Neuronal stem cell (in vitro differentiated cells): Measurements from ENCODE around the gene GRM4.

Source experiments
- DNase-seq: peaks from one replicate; pipeline ENCODE4 v3.0.0-alpha.2; 2013; ENCODE audit warnings: low spot score
- H2AFZ ChIP-seq: one replicate; pipeline ENCODE4 v1.6.1; 2013; ENCODE audit warnings: mild to moderate bottlenecking, low read length, inconsistent platforms
- H2AK5ac ChIP-seq: 2 replicates; pipeline ENCODE4 v1.6.1; 2013; ENCODE audit warnings: low read depth, mild to moderate bottlenecking, inconsistent platforms, low read length, moderate library complexity, mixed read lengths
- H2BK120ac ChIP-seq: 2 replicates; pipeline ENCODE4 v1.6.1; 2013; ENCODE audit warnings: low read depth, mild to moderate bottlenecking, inconsistent platforms, low read length, moderate library complexity, mixed read lengths
- H2BK12ac ChIP-seq: one replicate; pipeline ENCODE4 v1.6.1; 2013; ENCODE audit warnings: low read length, inconsistent platforms
- H2BK15ac ChIP-seq: 2 replicates; pipeline ENCODE4 v1.6.1; 2013; ENCODE audit warnings: mild to moderate bottlenecking, low read length, inconsistent platforms, mixed read lengths
- H2BK5ac ChIP-seq: one replicate; pipeline ENCODE4 v1.6.1; 2013; ENCODE audit warnings: inconsistent platforms, mild to moderate bottlenecking, low read length, moderate library complexity
- H3K14ac ChIP-seq: one replicate; pipeline ENCODE4 v1.6.1; 2013; ENCODE audit warnings: low read length, inconsistent platforms
- H3K18ac ChIP-seq: 2 replicates; pipeline ENCODE4 v1.6.1; 2013; ENCODE audit warnings: low read length, inconsistent platforms
- H3K23ac ChIP-seq: 2 replicates; pipeline ENCODE4 v1.6.1; 2013; ENCODE audit warnings: low read depth, mild to moderate bottlenecking, mixed read lengths, low read length, inconsistent platforms; ENCODE audit not compliant: poor library complexity
- H3K27ac ChIP-seq: replicated peaks from 3 replicates; pipeline ENCODE4 v1.5.1; 2013; ENCODE audit warnings: low read length, inconsistent platforms
- H3K27me3 ChIP-seq, 3 experiments: 2 replicates each; pipeline ENCODE4 v1.6.1; 2013; ENCODE audit warnings: low read length in 3 of 3, mild to moderate bottlenecking in 2 of 3, inconsistent platforms in 1 of 3, low read depth in 1 of 3, mixed read lengths in 1 of 3, moderate library complexity in 1 of 3; ENCODE audit not compliant: control insufficient read depth in 3 of 3, insufficient read depth in 3 of 3
- H3K36me3 ChIP-seq, 2 donors: replicated peaks in 1 of 2; 2 replicates each; pipeline ENCODE4 v1.6.1; 2013; ENCODE audit warnings: low read length in 2 of 2; ENCODE audit not compliant: control insufficient read depth in 2 of 2, insufficient read depth in 2 of 2
- H3K4ac ChIP-seq: 2 replicates; pipeline ENCODE4 v1.6.1; 2013; ENCODE audit warnings: inconsistent platforms, mild to moderate bottlenecking, low read length, moderate library complexity
- H3K4me1 ChIP-seq, 2 donors: 1 replicate in 1 of 2; 2 replicates in 1 of 2; pipeline ENCODE4 v1.6.1; 2013; ENCODE audit warnings: low read length in 2 of 2, low read depth in 1 of 2; ENCODE audit not compliant: control insufficient read depth in 2 of 2, insufficient read depth in 1 of 2
- H3K4me2 ChIP-seq: one replicate; pipeline ENCODE4 v1.6.1; 2013; ENCODE audit warnings: mild to moderate bottlenecking, low read length, inconsistent platforms; ENCODE audit not compliant: insufficient read depth, poor library complexity, severe bottlenecking
- H3K4me3 ChIP-seq, 2 donors: 2 replicates each; pipeline ENCODE4 v1.5.1; 2013; ENCODE audit warnings: low read length in 2 of 2, mild to moderate bottlenecking in 2 of 2, inconsistent platforms in 1 of 2, moderate library complexity in 1 of 2
- H3K79me1 ChIP-seq: one replicate; pipeline ENCODE4 v1.6.1; 2013; ENCODE audit warnings: low read depth, mild to moderate bottlenecking, inconsistent platforms, low read length, moderate library complexity
- H3K9ac ChIP-seq: one replicate; pipeline ENCODE4 v1.6.1; 2013; ENCODE audit warnings: mild to moderate bottlenecking, low read depth, low read length, inconsistent platforms; ENCODE audit not compliant: poor library complexity
- H3K9me3 ChIP-seq, 2 donors: replicated peaks in 1 of 2; 2 replicates each; pipeline versions ENCODE3 to v1.6.1; 2013; ENCODE audit warnings: low read length in 2 of 2, mild to moderate bottlenecking in 2 of 2, inconsistent platforms in 1 of 2, low read depth in 1 of 2, mixed read lengths in 1 of 2, moderate library complexity in 1 of 2; ENCODE audit not compliant: control insufficient read depth in 2 of 2, insufficient read depth in 1 of 2
- H4K8ac ChIP-seq: one replicate; pipeline ENCODE4 v1.6.1; 2013; ENCODE audit warnings: low read depth, mild to moderate bottlenecking, inconsistent platforms, low read length, moderate library complexity
- H4K91ac ChIP-seq: one replicate; pipeline ENCODE4 v1.6.1; 2013; ENCODE audit warnings: low read length, low read depth, mild to moderate bottlenecking, inconsistent platforms; ENCODE audit not compliant: poor library complexity
- WGBS, 2 donors: extraction: QIAGEN DNeasy Blood & Tissue Kit; methylation state at CpG; one replicate each; pipeline ENCODE4 v1.1.7; 2013; ENCODE audit warnings: missing lambda C conversion rate in 2 of 2, mixed read lengths in 1 of 2; ENCODE audit not compliant: insufficient read length in 2 of 2, insufficient replicate concordance in 1 of 2; ENCODE audit errors: extremely low coverage in 2 of 2; 5-methylcytosine and 5-hydroxymethylcytosine counted together

GRM4 gene

DNA sequence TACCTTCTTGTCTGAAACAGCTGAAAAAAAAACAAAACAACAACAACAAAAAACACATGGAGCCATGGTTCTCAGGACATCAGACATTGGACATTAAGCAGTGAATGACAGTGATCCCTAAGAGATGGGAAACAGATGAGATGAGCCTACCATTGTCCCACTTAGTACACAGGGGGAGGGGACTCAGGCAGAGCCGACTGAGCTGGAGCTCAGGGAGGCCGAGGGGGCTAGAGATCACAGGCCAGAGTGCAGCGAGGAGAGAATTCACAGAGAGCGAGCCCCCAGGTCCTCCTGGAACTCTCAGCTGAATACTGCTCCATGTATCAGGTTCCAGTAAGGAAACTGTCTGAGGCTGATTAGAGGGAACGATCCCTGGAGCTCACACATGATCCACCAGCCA is 134.6 kb downstream of the GRM4 start:
- no peak overlapping the region for H4K91ac ChIP-seq
- no peak overlapping the region for H3K27ac ChIP-seq
- H3K9ac ChIP-seq, result no peak overlapping the region
- H2AFZ ChIP-seq, result no peak overlapping the region
- H2BK120ac ChIP-seq, result no peak overlapping the region
- H3K9me3 ChIP-seq, result no peaks in the 10 kb centered on the region
- H3K14ac ChIP-seq, result no peak overlapping the region
- no peak overlapping the region for H3K23ac ChIP-seq
- no peaks in the 10 kb centered on the region for H3K36me3 ChIP-seq
- no peak overlapping the region for H2BK5ac ChIP-seq
- H3K27me3 ChIP-seq, result no peaks in the 10 kb centered on the region
- no CpG with 5 or more reads among the region's 5 CpGs for WGBS, 2 donors
- H3K4me1 ChIP-seq, result peaks cover 2 to 11% of the 10 kb centered on the region in 2 donors
- H3K79me1 ChIP-seq, result no peaks in the 10 kb centered on the region
- no peak overlapping the region for H3K4me3 ChIP-seq
- no peak overlapping the region for H2BK15ac ChIP-seq
- no peak overlapping the region for H3K4me2 ChIP-seq
- H2AK5ac ChIP-seq, result no peak overlapping the region
- H2BK12ac ChIP-seq, result no peak overlapping the region
- no peak overlapping the region for H3K4ac ChIP-seq
- no peak for DNase-seq
- no peak overlapping the region for H4K8ac ChIP-seq
- H3K18ac ChIP-seq, result no peak overlapping the region

DNA sequence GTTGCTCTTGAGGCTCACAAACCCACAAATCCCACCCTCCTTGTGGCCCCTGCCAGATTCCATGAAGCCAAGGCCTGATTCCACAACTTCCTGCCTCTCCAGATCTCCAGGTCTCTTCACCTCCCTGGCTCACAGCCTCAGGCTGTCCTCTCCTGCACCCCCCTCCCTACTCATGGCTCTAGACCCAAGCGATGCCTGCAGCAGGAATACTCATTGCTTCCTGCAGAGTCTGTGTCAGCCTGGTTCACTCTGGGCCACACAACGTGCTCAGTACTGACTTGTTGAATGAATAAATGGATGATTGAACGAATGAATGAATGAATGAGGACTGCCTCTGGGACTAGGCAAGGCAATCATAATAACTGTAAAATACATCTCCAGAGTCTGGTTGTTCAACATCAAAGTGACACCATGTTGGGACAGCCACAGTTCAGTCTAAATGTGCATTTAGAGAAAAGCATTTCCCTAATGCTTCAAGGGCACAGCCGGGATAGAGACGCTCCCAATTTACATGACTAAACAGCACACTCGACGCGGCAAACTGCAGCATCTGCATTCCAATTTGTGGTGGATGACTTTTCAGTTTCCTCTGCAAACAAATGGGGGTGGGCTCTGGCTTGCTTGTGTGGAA is 139.9 kb downstream of the GRM4 start:
- peak overlapping the region; percentile 12 for H2BK15ac ChIP-seq
- no peaks in the 10 kb centered on the region for H3K36me3 ChIP-seq
- H2AFZ ChIP-seq, result no peak overlapping the region
- no peak overlapping the region for H2BK12ac ChIP-seq
- no peak overlapping the region for H4K91ac ChIP-seq
- H2AK5ac ChIP-seq, result no peak overlapping the region
- H3K4me1 ChIP-seq, result peaks cover 0 to 3% of the 10 kb centered on the region in 2 donors
- H3K4me2 ChIP-seq, result no peak overlapping the region
- H3K4ac ChIP-seq, result no peak overlapping the region
- no peaks in the 10 kb centered on the region for H3K79me1 ChIP-seq
- H3K9ac ChIP-seq, result no peak overlapping the region
- H3K27ac ChIP-seq, result no peak overlapping the region
- no peaks in the 10 kb centered on the region for H3K9me3 ChIP-seq
- H3K18ac ChIP-seq, result no peak overlapping the region
- H3K14ac ChIP-seq, result no peak overlapping the region
- WGBS, 2 donors, result no CpG with 5 or more reads among the region's 8 CpGs
- H2BK5ac ChIP-seq, result no peak overlapping the region
- H3K23ac ChIP-seq, result no peak overlapping the region
- peak overlapping the region in 1 of 2 donors; percentile 28 for H3K4me3 ChIP-seq
- H2BK120ac ChIP-seq, result no peak overlapping the region
- H3K27me3 ChIP-seq, result no peaks in the 10 kb centered on the region
- no peak overlapping the region for H4K8ac ChIP-seq
- no peak for DNase-seq

GRCh38 chr6:34004706-34005105 is 141.2 kb downstream of the GRM4 start:
- no peak overlapping the region for H3K4ac ChIP-seq
- no peak overlapping the region for H3K4me2 ChIP-seq
- no peak overlapping the region for H2BK5ac ChIP-seq
- no peak overlapping the region for H2AFZ ChIP-seq
- no peak overlapping the region for H3K9ac ChIP-seq
- H3K27ac ChIP-seq, result no peak overlapping the region
- no peak overlapping the region for H2AK5ac ChIP-seq
- no peak overlapping the region for H3K14ac ChIP-seq
- H3K4me3 ChIP-seq, result no peak overlapping the region
- no peaks in the 10 kb centered on the region for H3K36me3 ChIP-seq
- H3K9me3 ChIP-seq, result no peaks in the 10 kb centered on the region
- H3K27me3 ChIP-seq, result no peaks in the 10 kb centered on the region
- H2BK15ac ChIP-seq, result no peak overlapping the region
- H3K18ac ChIP-seq, result no peak overlapping the region
- no peak overlapping the region for H3K23ac ChIP-seq
- WGBS, 2 donors, result no CpG with 5 or more reads among the region's 1 CpG
- no peak for DNase-seq
- no peaks in the 10 kb centered on the region for H3K79me1 ChIP-seq
- H3K4me1 ChIP-seq, result peaks cover 0 to 3% of the 10 kb centered on the region in 2 donors
- H4K91ac ChIP-seq, result no peak overlapping the region
- H2BK120ac ChIP-seq, result no peak overlapping the region
- H4K8ac ChIP-seq, result no peak overlapping the region
- H2BK12ac ChIP-seq, result no peak overlapping the region

DNA sequence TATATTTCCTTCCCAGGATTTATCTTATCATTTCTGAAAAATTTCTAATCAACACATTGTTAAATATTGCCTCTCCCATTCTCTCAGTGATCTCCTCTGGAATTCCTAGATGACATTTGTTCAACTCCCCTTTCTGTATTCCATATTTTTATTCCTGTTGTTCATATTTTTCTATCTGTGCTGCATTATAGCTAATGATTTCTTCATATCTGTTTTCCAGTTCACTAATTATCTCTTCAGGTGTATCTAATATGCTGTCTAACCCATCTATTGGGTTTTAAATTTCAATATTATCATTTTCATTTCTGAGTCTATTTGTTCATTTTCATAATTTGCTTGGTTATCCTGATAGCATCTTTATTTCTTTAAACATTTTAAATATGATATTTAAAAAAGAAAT is 141.9 kb downstream of the GRM4 start:
- no peak overlapping the region for H4K91ac ChIP-seq
- H2BK120ac ChIP-seq, result no peak overlapping the region
- peaks cover 0 to 3% of the 10 kb centered on the region in 2 donors for H3K4me1 ChIP-seq
- no peak overlapping the region for H3K4me3 ChIP-seq
- no peak overlapping the region for H3K4me2 ChIP-seq
- H3K27ac ChIP-seq, result no peak overlapping the region
- no peak overlapping the region for H2AK5ac ChIP-seq
- H2BK12ac ChIP-seq, result no peak overlapping the region
- H3K23ac ChIP-seq, result no peak overlapping the region
- H3K18ac ChIP-seq, result no peak overlapping the region
- H3K36me3 ChIP-seq, result no peaks in the 10 kb centered on the region
- no peak overlapping the region for H2AFZ ChIP-seq
- H2BK5ac ChIP-seq, result no peak overlapping the region
- no peaks in the 10 kb centered on the region for H3K79me1 ChIP-seq
- no peaks in the 10 kb centered on the region for H3K9me3 ChIP-seq
- no peak overlapping the region for H3K9ac ChIP-seq
- no peak for DNase-seq
- no peak overlapping the region for H3K4ac ChIP-seq
- no peaks in the 10 kb centered on the region for H3K27me3 ChIP-seq
- no peak overlapping the region for H4K8ac ChIP-seq
- H3K14ac ChIP-seq, result no peak overlapping the region
- no peak overlapping the region for H2BK15ac ChIP-seq
